GM12878 (cell line): ENCODE results near the gene NAA38. TPM values are rescaled to one million over a fixed set of nuclear protein-coding genes. Genes with fewer than 3 reads are reported as not detected.
A peak's percentile ranks its signal among the peaks of the same experiment; 100 is the strongest.

Experiments used
- ATAC-seq: fragments of 200-7000 bp; cut with Tn5 transposase; 3 replicates; pipeline ENCODE4 v1.9.1; 2020; ENCODE audit warnings: mild to moderate bottlenecking, moderate library complexity
- BruUV-seq: library from RNA; stranded (reverse); fragments of 400-500 nt; replicated peaks from 2 replicates; lab custom pipeline; 2021; lab: Mats Ljungman, UMichigan
- CTCF ChIA-PET: fragments of 300-600 bp; sonication (Branson Sonifier 250); formaldehyde crosslinking; extraction: SDS; loops from one replicate; lab custom pipeline; 2021; ENCODE audit warnings: inconsistent platforms; lab: Yijun Ruan, JAX
- POLR2A ChIA-PET: fragments of 350-600 bp; formaldehyde crosslinking; extraction: SDS; loops from one replicate; lab custom pipeline; 2021; ENCODE audit warnings: inconsistent platforms; lab: Charles Lee
- RAD21 ChIA-PET: fragments of 300-600 bp; sonication (Branson Sonifier 250); formaldehyde crosslinking; loops from one replicate; lab custom pipeline; 2023; ENCODE audit warnings: antibody characterized with exemption; ENCODE audit not compliant: unreplicated experiment; lab: Charles Lee
- SMC1A ChIA-PET: fragments of 300-600 bp; sonication (Branson Sonifier 250); formaldehyde crosslinking; loops from one replicate; lab custom pipeline; 2023; ENCODE audit not compliant: unreplicated experiment, uncharacterized antibody; lab: Charles Lee
- DNase-seq: peaks from one replicate; pipeline ENCODE4 v3.0.0-alpha.2; 2011; ENCODE audit warnings: low read depth, low spot score
- FAIRE-seq: peaks from 3 replicates; lab custom pipeline; 2011; peaks lifted over from hg19 to GRCh38; lab: Jason Lieb, UNC
- H2AFZ ChIP-seq: 2 replicates; pipeline ENCODE4 v1.6.0; 2011; ENCODE audit warnings: low read depth, low read length, control low read depth; ENCODE audit not compliant: control insufficient read depth
- H3K27ac ChIP-seq: 2 replicates; pipeline ENCODE4 v1.5.1; 2011; ENCODE audit warnings: control low read depth; ENCODE audit not compliant: control insufficient read depth, insufficient read depth
- H3K27me3 ChIP-seq, 2 experiments: replicated peaks in 1 of 2; 2 replicates each; pipeline versions ENCODE4 v1.6.0 to v1.6.1; 2011; ENCODE audit warnings: low read length in 1 of 2; ENCODE audit not compliant: control insufficient read depth in 2 of 2, insufficient read depth in 2 of 2
- H3K36me3 ChIP-seq, 2 experiments: 2 replicates each; pipeline ENCODE4 v1.5.1; 2011; ENCODE audit warnings: low read length in 1 of 2; ENCODE audit not compliant: control insufficient read depth in 2 of 2, insufficient read depth in 2 of 2
- H3K4me1 ChIP-seq: 2 replicates; pipeline ENCODE4 v1.6.1; 2011; ENCODE audit warnings: mild to moderate bottlenecking, low read length, moderate library complexity, mixed read lengths; ENCODE audit not compliant: control insufficient read depth, insufficient read depth
- H3K4me2 ChIP-seq: 2 replicates; pipeline ENCODE4 v1.6.0; 2011; ENCODE audit warnings: control low read depth; ENCODE audit not compliant: control insufficient read depth, insufficient read depth
- H3K4me3 ChIP-seq: fragments of 200-600 bp; sonication (generic); 2 replicates; pipeline ENCODE4 v1.5.1; 2016
- H3K79me2 ChIP-seq: 2 replicates; pipeline ENCODE4 v1.6.0; 2011; ENCODE audit warnings: low read length; ENCODE audit not compliant: control insufficient read depth, insufficient read depth
- H3K9ac ChIP-seq: 2 replicates; pipeline ENCODE4 v1.8.0; 2011; ENCODE audit warnings: low read length, control low read depth, mixed read lengths; ENCODE audit not compliant: control insufficient read depth, insufficient read depth
- H3K9me3 ChIP-seq: replicated peaks from 3 replicates; pipeline ENCODE4 v1.5.1; 2011; ENCODE audit warnings: mild to moderate bottlenecking, low read length; ENCODE audit not compliant: control insufficient read depth, insufficient read depth
- H4K20me1 ChIP-seq: 2 replicates; pipeline ENCODE4 v1.6.0; 2011; ENCODE audit not compliant: control insufficient read depth, insufficient read depth
- BRCA1 ChIP-seq: IDR thresholded peaks from 2 replicates; pipeline ENCODE4 v1.6.1; 2011; ENCODE audit warnings: low read depth, low read length, improper control_type of control experiment
- EGR1 ChIP-seq, 2 experiments: IDR thresholded peaks; 1 replicate in 1 of 2; 2 replicates in 1 of 2; pipeline ENCODE4 v1.6.1; 2011 to 2012; ENCODE audit warnings: low read depth in 2 of 2, low read length in 2 of 2, borderline replicate concordance in 1 of 2, mild to moderate bottlenecking in 1 of 2, moderate library complexity in 1 of 2
- MXI1 ChIP-seq: fragments of 150-350 bp; IDR thresholded peaks from 2 replicates; pipeline ENCODE4 v1.6.1; 2011; ENCODE audit warnings: low read depth, mild to moderate bottlenecking, inconsistent platforms, low read length, improper control_type of control experiment
- POLR2A ChIP-seq: IDR thresholded peaks from 2 replicates; pipeline ENCODE4 v1.6.1; 2011; ENCODE audit warnings: low read depth, mild to moderate bottlenecking, low read length
- WGBS: methylation state at CpG from one replicate; pipeline ENCODE4 v1.1.6; 2016; ENCODE audit warnings: low lambda C conversion rate; ENCODE audit not compliant: insufficient replicate concordance, insufficient coverage; ENCODE audit errors: missing lambda C conversion rate; 5-methylcytosine and 5-hydroxymethylcytosine counted together
- in situ Hi-C: fragments of 300-500 bp; cut with MboI; formaldehyde crosslinking; loops from 9 replicates; pipeline ENCODE4 v1.14.3; 2018; ENCODE audit warnings: mixed read lengths
- intact Hi-C: fragments of 100-400 bp; cut with micrococcal nuclease; formaldehyde crosslinking; loops from one replicate; pipeline ENCODE4 v1.14.2; 2022; ENCODE audit not compliant: unreplicated experiment
- polyA plus RNA-seq, 11 experiments: library from polyadenylated mRNA; depleted of rRNA in 4 of 11; unstranded in 6 of 11; stranded (reverse) in 5 of 11; fragments of >200 nt; fragmentation: Nextera tagmentation in 4 of 11; fragmentation: Illumina TruSeq in 1 of 11; extraction: Ambion mirVana in 4 of 11; extraction: Trizol in 1 of 11; gene quantifications; 1 replicate in 1 of 11; 2 replicates in 10 of 11; pipeline versions ENCODE4 v1.2.1 to v1.2.3, GENCODE V29; 2011 to 2016; ENCODE audit warnings: inconsistent platforms in 2 of 11, missing spikeins in 2 of 11, low read depth in 1 of 11
- total RNA-seq, 4 experiments: library from RNA; depleted of rRNA in 3 of 4; stranded (reverse); fragments of >200 nt in 3 of 4; fragmentation: Illumina TruSeq in 1 of 4; extraction: Trizol in 1 of 4; gene quantifications; 2 replicates each; pipeline versions ENCODE4 v1.2.1 to v1.2.3, GENCODE V29; 2013 to 2021

The NAA38 gene
- total and polyA plus RNA-seq, 10 of the 15 experiments (the other 5 are each of a cell fraction or from before 2014, with no cell fraction given), result 31.5 to 337 (median 215) TPM

- intact Hi-C loops, result no loop called here
- POLR2A ChIA-PET, result interaction anchor here (0.6 to 1.0 kb wide), 3 partner anchors 28 to 198 kb away, joined by 3 to 5 read pairs (median 3); partner anchors contain the start of gene NAA38
- Histone ChIP-seq H2AFZ (no peak overlapping the region; the same call in 1 of the 2 replicates), H3K27ac (peak overlapping the region; percentile 91), H3K4me3 (peak overlapping the region; percentile 88; the same call in 1 of the 2 replicates), H3K79me2 (peaks cover 45% of the 10 kb centered on the region), H4K20me1 (no peaks in the 10 kb centered on the region), H3K27me3 (no peaks in the 10 kb centered on the region), H3K9ac (peak overlapping the region; percentile 87; the same call in 1 of the 2 replicates), H3K4me1 (peaks cover 18% of the 10 kb centered on the region), H3K9me3 (no peaks in the 10 kb centered on the region), H3K36me3 (peaks cover 0 to under 1% of the 10 kb centered on the region in 2 experiments; a peak in 2 of 4 replicates), H3K4me2 (no peak overlapping the region)
- CTCF ChIA-PET, result interaction anchor here (1.5 kb wide), 1 partner anchor 50 kb away, joined by 4 read pairs; no protein-coding TSS in a partner anchor
- no peak for FAIRE-seq
- RAD21 ChIA-PET, result interaction anchor here (0.5 to 1.5 kb wide), 2 partner anchors 23 to 74 kb away, joined by 3 read pairs; no protein-coding TSS in a partner anchor
- no TSS peak for BruUV-seq
- in situ Hi-C loops, result no loop called here
- 0% methylated on average over 3 of the region's 100 CpGs for WGBS
- SMC1A ChIA-PET, result no interaction called here
- DNase-seq, result no peak
- no peak for ATAC-seq
- peak; percentile 35; the same call in 1 of the 2 replicates for TF ChIP-seq POLR2A
- TF ChIP-seq EGR1 (IDR thresholded peaks at IDR 0.05; ENCODE audit: borderline replicate concordance in 1 of 2, low read depth in 2 of 2, low read length in 2 of 2), result no peak
- no peak for TF ChIP-seq BRCA1
- TF ChIP-seq MXI1, result no peak
These were observed 27.4 kb upstream of the NAA38 start for GRCh38 chr17:7884581-7885366.
